Adrenal gland (tissue), 5 donors: ENCODE measurements around the gene TXNDC9.
"Not testable (repeated sequence)": the region's sequence is repeated elsewhere in the genome, so short reads cannot be mapped to it uniquely, and the experiment has no call there.

Experiments used
- POLR2A ChIP-seq, 2 donors: fragments of 450-650 bp; IDR thresholded peaks; one replicate each; pipeline ENCODE4 v1.6.1; 2017; ENCODE audit warnings: antibody characterized with exemption in 2 of 2, mild to moderate bottlenecking in 2 of 2, moderate library complexity in 1 of 2
- TF ChIP-seq, protein P1 (sequence below), 6 experiments: fragments of 450-650 bp in 4 of 6; fragments of 200-600 bp in 2 of 6; sonication (generic) in 1 of 6; IDR thresholded peaks; 1 replicate in 5 of 6; 2 replicates in 1 of 6; pipeline versions ENCODE4 v1.5.1 to v1.8.0; 2016 to 2021; ENCODE audit warnings: antibody characterized with exemption in 6 of 6, mild to moderate bottlenecking in 2 of 6, moderate library complexity in 1 of 6
- donor health status: DM: no; HTN: no; CAD: no.

DNA sequence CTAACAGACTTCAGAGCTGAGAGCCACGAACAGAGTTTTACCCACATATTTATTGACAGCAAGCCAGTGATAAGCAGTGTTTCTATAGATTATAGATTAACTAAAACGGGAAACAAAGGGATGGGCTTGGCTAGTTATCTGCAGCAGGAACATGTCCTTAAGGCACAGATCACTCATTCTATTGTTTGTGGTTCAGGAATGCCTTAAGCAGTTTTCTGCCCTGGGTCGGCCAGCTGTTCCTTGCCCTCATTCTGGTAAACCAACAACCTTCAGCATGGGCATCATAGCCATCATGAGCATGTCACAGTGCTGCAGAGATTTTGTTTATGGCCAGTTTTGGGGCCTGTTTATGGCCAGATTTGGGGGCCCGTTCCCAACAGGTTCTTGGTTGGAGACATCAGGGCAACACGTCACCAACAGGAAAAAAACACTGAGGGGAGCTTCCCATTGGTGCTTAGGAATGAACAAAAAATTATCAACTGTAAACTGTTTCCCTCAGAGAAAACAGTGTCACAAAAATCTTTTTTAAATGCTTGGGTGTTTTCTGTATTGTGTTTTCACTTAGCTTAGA lies 57.9 kb downstream of the TXNDC9 start:
- TF ChIP-seq, protein P1, sequence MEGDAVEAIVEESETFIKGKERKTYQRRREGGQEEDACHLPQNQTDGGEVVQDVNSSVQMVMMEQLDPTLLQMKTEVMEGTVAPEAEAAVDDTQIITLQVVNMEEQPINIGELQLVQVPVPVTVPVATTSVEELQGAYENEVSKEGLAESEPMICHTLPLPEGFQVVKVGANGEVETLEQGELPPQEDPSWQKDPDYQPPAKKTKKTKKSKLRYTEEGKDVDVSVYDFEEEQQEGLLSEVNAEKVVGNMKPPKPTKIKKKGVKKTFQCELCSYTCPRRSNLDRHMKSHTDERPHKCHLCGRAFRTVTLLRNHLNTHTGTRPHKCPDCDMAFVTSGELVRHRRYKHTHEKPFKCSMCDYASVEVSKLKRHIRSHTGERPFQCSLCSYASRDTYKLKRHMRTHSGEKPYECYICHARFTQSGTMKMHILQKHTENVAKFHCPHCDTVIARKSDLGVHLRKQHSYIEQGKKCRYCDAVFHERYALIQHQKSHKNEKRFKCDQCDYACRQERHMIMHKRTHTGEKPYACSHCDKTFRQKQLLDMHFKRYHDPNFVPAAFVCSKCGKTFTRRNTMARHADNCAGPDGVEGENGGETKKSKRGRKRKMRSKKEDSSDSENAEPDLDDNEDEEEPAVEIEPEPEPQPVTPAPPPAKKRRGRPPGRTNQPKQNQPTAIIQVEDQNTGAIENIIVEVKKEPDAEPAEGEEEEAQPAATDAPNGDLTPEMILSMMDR (IDR thresholded peaks at IDR 0.05): not testable (repeated sequence)
- not testable (repeated sequence) for TF ChIP-seq POLR2A (IDR thresholded peaks at IDR 0.05)
